Measurements from ENCODE around the gene PEAR1.

DNA sequence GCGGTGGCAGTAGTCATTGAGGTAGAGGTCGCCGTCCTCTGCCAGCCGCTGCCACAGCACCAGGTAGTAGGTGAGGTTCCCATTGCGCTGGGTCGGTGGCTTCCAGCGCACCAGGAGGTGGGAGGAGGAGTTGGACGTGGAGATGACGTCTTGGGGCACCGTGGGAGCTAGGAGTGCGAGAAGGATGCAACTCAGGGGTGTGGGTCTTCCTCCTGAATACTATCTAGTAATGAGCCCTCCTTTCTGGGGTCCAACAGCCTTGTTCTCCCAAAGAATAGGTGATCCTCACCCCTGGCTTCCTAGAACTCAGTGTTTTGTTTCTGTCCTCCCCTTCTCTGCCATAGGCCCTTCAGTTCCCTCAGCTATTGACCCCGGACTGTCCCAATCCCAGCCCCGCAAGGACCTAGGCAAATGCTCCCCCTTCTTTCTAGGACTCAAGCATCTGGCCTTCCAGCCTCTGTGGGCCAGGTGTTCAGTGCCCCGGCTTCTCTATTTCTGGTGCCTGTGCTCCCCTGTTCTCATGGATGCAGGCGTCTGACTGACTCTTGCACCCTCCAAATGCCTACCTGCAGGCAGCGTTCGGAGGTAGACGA is 47.5 kb upstream of the PEAR1 start:
- TF ChIP-seq, protein P1, sequence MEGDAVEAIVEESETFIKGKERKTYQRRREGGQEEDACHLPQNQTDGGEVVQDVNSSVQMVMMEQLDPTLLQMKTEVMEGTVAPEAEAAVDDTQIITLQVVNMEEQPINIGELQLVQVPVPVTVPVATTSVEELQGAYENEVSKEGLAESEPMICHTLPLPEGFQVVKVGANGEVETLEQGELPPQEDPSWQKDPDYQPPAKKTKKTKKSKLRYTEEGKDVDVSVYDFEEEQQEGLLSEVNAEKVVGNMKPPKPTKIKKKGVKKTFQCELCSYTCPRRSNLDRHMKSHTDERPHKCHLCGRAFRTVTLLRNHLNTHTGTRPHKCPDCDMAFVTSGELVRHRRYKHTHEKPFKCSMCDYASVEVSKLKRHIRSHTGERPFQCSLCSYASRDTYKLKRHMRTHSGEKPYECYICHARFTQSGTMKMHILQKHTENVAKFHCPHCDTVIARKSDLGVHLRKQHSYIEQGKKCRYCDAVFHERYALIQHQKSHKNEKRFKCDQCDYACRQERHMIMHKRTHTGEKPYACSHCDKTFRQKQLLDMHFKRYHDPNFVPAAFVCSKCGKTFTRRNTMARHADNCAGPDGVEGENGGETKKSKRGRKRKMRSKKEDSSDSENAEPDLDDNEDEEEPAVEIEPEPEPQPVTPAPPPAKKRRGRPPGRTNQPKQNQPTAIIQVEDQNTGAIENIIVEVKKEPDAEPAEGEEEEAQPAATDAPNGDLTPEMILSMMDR (IDR thresholded peaks at IDR 0.05) = no peak
- TF ChIP-seq POLR2A (IDR thresholded peaks at IDR 0.05) (no peak), POLR2AphosphoS5 (IDR thresholded peaks at IDR 0.05; ENCODE audit: insufficient read depth in 1 of 2, low read depth in 1 of 2) (no peak)
